Transverse colon (tissue), 4 donors: ENCODE measurements around the gene PTCHD4.

ENCODE experiments used
- CTCF ChIP-seq, 5 experiments: fragments of 200-600 bp in 3 of 5; fragments of 450-650 bp in 2 of 5; sonication (generic) in 3 of 5; IDR thresholded peaks; 1 replicate in 2 of 5; 2 replicates in 3 of 5; pipeline ENCODE4 v1.5.1; 2016 to 2017; ENCODE audit warnings: antibody characterized with exemption in 5 of 5, inconsistent platforms in 3 of 5, mild to moderate bottlenecking in 2 of 5, moderate library complexity in 1 of 5
- POLR2A ChIP-seq: fragments of 450-650 bp; IDR thresholded peaks from one replicate; pipeline ENCODE4 v1.6.1; 2016; ENCODE audit warnings: antibody characterized with exemption, mild to moderate bottlenecking, moderate library complexity
- POLR2AphosphoS5 ChIP-seq, 3 donors: sonication (generic); formaldehyde crosslinking; IDR thresholded peaks; one replicate each; pipeline ENCODE4 v1.6.1; 2016; ENCODE audit warnings: antibody characterized with exemption in 3 of 3

GRCh38 chr6:48092550-48093217 is 18.3 kb downstream of the PTCHD4 start:
- TF ChIP-seq POLR2AphosphoS5 (IDR thresholded peaks at IDR 0.05): no peak
- TF ChIP-seq POLR2A: no peak
- no peak for TF ChIP-seq CTCF (IDR thresholded peaks at IDR 0.05)
